Subcutaneous preadipocyte (primary cell): Measurements from ENCODE around the gene BACH1. TPM values are rescaled to one million over a fixed set of nuclear protein-coding genes. Genes with fewer than 3 reads are reported as not detected.

Experiments
- total RNA-seq: library from RNA; depleted of rRNA; stranded (reverse); fragments of >200 nt; gene quantifications from 2 replicates; pipeline ENCODE4 v1.2.3, GENCODE V29; 2012

BACH1 gene
- total RNA-seq = 79.0 and 106 TPM in 2 replicates

GRCh38 chr21:29298348-29299045 is at the start of gene BACH1:
BACH1 (plus strand) TSS chr21:29298922; CDS start chr21:29321281, 22,359 bp downstream.

Other genes with a start within 250 kb of the BACH1 start
- 252 and 312 TPM in 2 replicates for gene CCT8, start 225.3 kb upstream of the BACH1 start, total RNA-seq
- gene MAP3K7CL, start 168.3 kb upstream of the BACH1 start, total RNA-seq = 9.2 and 9.6 TPM in 2 replicates